KOPT-K1 (cell line): ENCODE results near the gene GCK.

ENCODE experiments used
- H3K27ac ChIP-seq: fragments of 200-600 bp; sonication (generic); 2 replicates; pipeline ENCODE4 v1.5.1; 2016; ENCODE audit warnings: antibody characterized with exemption, mild to moderate bottlenecking, low read depth, low read length; ENCODE audit not compliant: poor library complexity, severe bottlenecking
- H3K36me3 ChIP-seq: fragments of 200-600 bp; sonication (generic); 2 replicates; pipeline ENCODE4 v1.5.1; 2017; ENCODE audit warnings: antibody characterized with exemption, mild to moderate bottlenecking, low read length, moderate library complexity; ENCODE audit not compliant: insufficient read depth
- H3K9me3 ChIP-seq: fragments of 200-600 bp; sonication (generic); 2 replicates; pipeline ENCODE4 v1.5.1; 2017; ENCODE audit warnings: antibody characterized with exemption, low read length, mild to moderate bottlenecking; ENCODE audit not compliant: insufficient read depth, poor library complexity, severe bottlenecking

Gene GCK

DNA sequence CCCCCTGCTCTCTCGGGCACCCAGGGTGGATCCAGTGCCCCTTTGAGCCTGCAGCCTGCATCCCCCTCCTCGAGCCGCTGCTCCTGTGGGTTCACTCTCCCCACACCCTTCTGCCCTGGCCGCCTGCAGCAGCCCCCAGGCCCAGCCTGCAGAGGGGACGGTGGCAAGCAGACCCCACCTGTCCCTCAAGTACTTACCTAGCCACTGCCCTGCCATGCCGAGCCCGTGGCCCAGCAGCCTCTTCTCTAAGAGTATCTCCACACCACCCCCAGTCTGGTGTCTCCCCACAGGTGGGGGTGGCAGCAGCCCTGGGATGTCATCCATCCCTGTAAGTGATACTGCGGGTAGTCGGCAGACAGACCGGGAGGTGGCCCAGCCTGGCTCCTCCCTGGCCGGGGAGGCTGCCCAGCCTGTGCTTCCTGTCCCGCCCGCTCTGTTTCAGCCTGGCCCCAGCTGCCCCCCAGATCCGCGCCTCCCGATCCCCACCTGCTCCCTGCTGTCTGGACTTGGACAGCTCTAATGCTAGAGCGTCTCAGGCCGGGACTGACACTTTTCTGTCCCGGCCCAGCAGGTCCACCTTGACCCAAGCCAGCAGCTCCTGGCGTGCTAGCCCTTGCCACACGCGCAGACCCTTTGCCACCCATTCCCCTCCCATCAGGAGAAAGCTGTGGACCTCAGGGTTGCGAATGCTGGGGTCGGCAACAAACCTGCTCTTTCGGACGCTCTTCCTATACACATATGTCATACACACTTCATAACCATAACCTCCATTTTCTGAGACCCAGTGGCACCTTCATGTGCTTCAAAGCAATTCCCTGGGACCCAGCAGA is 36.5 kb upstream of the GCK start:
- Histone ChIP-seq H3K9me3 (no peaks in the 10 kb centered on the region), H3K36me3 (no peaks in the 10 kb centered on the region), H3K27ac (no peak overlapping the region)

DNA sequence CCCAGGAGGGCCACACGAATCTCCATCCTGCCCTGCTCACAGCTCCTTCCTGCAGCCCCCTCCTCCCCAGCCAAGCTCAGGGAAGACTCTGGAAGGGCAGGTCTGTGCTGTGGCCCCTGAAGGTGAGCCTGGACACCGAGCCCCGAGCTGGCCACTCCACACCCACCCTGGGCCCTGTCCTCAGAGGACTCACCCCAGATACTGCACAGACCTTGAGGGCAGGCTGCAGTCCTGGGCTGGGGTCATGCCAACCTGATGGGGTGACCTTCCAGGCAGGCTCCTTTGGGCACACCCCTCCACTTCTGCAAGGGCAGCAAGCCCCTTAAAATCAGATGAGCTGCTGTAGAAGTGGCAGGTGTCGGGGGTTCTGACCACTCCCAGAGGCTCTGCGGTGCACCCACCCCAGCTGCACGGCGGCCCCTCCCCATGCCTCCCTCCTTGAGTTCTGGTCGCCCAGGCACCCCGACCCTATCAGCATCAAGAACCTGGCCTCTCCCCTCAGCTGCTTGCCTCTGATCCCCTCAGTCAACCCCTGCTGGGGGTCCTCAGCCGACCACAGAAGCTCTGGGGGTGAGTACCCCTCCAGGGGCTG is 35.8 kb upstream of the GCK start:
- no peaks in the 10 kb centered on the region for H3K36me3 ChIP-seq
- H3K27ac ChIP-seq: no peak overlapping the region
- H3K9me3 ChIP-seq: no peaks in the 10 kb centered on the region

DNA sequence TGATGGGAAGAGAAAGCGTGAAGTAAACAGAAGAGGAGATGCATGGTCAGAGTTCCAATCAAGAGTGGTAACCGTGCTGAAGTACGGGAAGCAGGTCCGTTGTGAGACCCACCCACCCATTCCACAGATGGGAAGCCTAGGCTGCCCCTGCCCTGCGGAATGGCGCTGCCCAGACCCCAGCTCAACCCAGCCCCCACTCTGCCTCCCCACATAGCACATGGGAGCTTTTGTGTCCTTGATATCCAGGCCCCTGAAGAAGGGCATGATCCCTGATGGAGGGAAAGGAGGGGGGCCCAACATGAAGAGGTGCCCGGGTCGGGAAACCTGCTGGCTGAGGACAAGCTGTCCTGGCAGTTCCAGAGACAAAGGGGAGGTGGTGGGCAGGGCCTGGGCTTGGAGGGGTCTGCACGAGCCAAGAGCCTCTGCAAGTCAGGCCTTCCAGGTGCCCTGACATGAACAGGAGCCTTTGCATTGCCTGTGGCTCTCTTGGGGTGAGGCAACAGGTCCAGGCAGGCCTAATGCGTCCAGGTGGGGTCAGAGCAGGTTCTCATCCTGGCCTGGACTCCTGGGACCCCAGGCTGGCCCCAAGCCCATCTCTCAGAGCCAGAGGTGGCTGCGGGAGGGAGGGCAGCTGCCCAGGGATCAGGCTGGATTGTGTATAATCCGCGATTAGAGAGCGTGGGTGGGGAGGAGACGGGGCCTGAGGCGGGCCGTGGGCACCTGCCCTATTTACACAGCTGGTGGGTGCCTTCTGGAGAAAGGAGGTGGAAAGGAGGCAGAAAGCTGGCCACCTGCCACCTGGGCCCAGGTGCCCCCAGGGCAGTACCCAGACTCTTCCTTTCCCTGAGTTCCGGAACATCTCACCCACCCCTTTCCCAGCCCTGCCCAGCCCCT is 35.1 kb upstream of the GCK start:
- Histone ChIP-seq H3K9me3 (no peaks in the 10 kb centered on the region), H3K27ac (no peak overlapping the region), H3K36me3 (no peaks in the 10 kb centered on the region)

DNA sequence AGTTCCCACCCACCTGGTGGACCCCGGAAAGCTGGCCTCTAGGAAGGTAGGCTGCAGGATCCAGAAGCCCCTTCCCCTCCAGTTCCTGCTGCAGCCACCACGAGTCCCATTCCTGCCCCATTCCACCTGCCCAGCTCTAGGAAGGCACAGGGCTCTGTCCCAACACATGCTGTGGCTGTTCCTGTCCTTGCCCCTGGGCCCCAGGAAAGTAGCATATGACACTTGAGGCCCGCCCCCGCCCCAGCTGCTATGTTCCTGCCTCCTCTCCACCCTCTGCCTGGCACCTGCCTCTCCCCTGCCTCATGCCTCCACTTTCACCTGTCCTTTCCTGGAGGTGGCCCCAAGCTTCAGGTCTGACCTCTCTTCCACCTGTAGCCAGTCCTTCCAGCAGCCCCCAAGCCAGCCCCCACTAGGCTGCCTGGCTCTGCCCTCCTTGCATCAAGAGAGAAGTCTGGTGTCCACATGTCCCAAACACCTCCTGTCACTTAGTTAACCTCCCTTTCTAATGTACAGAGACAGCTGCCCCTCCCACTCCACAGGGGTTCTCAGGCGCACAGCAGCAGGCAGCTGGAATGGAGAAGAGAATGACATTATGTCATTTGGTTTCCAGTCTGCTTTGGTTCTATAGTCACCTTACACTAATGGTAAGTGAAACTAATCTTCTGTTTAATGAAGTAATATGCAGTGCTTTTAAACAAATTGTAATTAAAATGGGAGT is 34.3 kb upstream of the GCK start:
- H3K36me3 ChIP-seq: no peaks in the 10 kb centered on the region
- H3K27ac ChIP-seq: no peak overlapping the region
- no peaks in the 10 kb centered on the region for H3K9me3 ChIP-seq

DNA sequence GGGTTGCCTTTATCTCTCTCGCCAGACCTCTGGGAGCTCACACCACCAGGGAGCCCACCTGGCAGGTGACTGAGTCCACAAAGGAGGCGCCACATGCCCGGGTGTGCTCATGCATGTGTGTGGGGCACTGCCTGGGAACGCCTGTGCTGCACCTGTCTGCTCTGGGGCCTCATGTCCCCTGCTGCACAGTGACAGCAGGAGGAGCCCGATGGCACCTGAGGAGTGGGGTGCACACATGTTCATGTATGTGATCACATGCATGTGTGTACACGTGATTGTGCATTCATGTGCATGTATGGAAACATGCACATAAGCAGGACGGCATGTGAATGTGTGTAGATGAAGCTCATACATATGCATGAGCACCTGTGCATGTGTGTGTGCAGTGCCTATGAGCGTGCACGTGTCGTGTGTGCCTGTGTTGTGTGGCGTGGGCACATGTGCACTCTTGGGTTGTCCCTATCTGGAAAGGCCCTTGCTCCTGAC is 33.6 kb upstream of the GCK start:
- H3K27ac ChIP-seq: no peak overlapping the region
- H3K36me3 ChIP-seq: no peaks in the 10 kb centered on the region
- no peaks in the 10 kb centered on the region for H3K9me3 ChIP-seq

DNA sequence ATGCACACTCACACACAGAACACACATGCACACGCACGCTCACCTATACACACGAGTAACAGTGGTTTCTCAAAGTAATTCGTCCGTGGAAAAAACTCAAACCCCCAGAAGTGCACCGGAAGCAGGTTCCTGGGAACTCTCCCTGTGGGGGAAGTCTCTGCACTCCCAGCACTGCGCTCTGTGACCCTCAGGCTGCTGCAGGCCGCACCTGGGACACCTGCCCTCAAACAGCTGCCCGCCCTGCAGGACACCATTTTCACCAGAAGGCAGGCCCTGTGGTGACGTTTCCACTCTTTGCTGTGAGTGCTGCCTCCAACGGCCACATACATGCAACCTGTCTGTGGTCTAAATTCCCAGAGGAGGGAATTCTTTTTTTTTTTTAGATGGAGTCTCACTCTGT is 32.8 kb upstream of the GCK start:
- Histone ChIP-seq H3K36me3 (no peaks in the 10 kb centered on the region), H3K9me3 (no peaks in the 10 kb centered on the region), H3K27ac (no peak overlapping the region)

DNA sequence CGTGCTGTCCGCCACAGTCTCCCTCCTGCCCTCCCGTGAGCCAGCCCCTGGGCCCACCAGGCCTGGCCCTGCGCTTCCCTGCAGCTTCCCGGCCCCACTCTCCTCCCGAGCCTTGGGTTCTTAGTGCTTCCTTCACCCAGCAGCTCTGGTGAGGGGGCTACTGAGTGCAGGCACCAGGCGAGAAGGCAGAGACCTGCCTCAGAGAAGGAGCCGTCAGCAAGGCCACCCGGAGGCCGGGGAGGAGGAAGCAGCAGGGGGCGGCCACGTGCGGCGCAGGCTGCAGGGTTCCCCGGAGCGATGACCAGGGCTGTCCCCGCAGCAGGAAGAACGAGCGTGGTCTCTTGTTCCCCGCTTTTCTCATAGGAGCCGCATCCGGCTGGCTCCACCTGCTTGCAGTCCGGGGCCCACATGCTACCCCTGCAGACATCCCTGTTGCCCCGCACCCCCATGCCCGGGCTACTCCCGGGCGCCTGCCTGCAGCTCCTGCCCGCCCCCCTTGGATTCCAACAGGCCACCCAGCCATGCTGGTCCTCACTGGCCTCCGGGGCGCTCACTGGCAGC is 32.1 kb upstream of the GCK start:
- no peak overlapping the region for H3K27ac ChIP-seq
- H3K36me3 ChIP-seq: no peaks in the 10 kb centered on the region
- H3K9me3 ChIP-seq: no peaks in the 10 kb centered on the region

DNA sequence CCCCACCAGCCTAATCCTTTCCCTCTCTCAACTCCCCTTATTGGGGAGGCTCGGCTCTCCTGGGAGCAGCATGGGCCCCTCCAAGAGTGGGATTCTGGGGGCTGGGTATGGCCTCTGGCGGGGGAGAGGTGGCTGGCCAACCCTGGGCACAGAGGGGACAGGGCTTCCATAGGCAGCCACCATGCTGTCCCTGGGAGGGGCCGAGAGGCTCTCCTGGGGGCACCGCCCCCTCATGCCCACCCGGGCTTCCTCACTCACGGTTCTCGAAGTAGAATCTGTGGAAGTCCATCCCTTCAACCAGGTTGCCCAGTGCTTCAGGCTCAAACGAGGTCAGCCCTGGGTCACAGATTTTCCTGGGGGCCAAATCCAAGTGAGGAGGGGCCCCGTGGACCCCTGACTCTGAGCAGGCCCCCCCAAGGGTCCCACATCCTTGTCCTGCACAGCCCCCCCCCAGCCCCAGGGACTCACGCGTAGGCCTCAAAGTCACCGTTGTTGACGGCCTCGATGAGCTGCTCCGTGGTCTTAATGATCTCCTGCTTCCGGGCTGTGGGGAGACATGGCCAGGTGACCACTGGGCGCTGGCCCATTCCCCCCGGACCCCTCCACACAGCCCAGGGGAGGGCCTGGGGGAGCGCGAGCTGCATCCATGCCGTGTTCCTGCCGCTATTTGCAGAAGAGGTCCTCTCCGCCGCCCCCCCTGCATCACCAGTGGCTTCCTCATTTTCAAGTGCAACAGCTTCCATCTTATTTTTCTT is 31.3 kb upstream of the GCK start:
- H3K27ac ChIP-seq: no peak overlapping the region
- no peaks in the 10 kb centered on the region; the same call in 1 of the 2 replicates for H3K36me3 ChIP-seq
- H3K9me3 ChIP-seq: no peaks in the 10 kb centered on the region

DNA sequence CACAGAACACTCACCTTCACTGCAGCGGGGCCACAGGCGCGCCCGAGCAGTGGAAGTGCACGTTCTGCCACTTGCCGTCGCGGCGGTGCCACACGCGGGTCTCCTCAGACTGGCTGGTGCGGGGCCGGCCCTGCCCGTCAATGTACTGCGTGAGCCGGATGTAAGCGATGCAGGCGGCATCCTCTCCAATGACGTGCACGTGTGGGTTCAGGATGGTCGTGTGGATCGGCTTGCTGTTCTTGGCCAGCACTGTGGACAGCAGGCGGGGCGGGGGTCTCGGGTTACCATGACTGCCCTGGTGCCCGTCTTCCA is 30.8 kb upstream of the GCK start:
- no peak overlapping the region for H3K27ac ChIP-seq
- H3K9me3 ChIP-seq: no peaks in the 10 kb centered on the region
- H3K36me3 ChIP-seq: peaks cover under 1% of the 10 kb centered on the region; the same call in 1 of the 2 replicates

DNA sequence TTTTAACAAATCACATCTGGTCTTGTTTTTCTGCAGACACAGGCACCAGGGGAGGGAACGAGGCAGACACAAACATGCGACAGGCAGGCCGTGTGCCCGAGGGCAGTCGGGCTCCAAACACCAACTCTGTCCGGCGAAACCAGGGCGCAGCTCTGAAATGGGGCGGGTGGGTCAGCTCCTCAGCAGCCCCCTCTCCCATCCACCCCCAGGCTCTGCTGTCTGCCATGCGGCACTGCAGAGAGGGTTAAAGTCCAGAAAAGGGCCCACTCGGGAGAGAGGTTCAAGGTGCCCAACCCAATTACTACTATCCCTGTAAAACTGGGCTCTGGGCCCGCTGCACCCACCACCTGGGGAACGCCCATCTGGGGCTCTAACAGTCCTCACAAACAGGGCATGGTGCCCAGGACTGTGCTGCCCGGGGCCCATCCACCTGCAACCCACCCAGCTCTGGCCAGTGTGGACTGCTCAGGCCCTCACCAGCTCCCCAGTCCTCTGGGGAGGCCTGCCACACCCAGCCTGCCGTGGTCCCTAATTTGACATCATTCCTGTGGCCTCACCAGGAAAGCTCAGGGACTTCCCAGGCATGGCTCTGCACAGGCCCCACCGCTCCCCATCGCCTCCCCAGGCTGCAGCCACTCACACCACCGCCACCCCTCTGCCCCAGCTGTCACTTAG is 30.3 kb upstream of the GCK start:
- no peak overlapping the region for H3K27ac ChIP-seq
- H3K9me3 ChIP-seq: no peaks in the 10 kb centered on the region

DNA sequence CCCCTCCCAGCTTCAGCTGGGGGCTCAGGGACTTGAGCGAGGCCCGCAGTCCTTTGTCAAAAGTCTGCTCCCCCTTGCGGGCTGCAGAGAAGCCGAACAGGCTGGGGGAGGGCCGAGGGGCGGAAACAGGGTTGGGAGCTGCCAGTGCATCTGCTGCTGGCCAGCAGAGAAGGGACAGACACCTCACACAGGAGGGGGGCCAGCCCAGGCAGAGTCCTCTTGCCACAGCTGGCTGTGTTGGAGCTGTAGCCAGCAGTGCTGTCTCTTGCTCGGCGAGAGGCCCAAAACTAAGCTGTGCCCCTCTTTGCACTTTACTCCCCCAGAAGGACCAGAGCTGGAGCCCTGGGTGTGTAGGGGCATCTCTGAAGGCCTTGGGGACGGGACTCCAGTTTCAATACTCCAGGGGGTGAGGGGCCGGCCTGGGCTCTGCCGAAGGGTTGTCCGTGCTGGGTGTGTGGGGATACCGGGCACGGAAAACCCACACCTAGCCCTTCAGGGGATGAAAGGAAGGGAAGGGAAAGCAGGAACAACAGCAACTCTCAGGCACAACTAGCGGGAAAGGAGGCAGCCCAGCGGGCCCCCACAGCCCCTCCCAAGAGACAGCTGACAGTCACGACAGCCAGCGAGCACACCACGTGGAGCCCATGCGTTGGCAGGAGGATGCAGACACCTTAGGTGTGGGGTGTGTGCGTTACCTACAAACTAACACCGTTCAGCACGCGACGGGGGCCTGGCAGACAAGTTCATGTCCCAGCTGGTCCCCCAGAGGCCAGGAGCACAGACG is 29.4 kb upstream of the GCK start:
- H3K27ac ChIP-seq: no peak overlapping the region
- no peaks in the 10 kb centered on the region for H3K9me3 ChIP-seq
- H3K36me3 ChIP-seq: peaks cover 14% of the 10 kb centered on the region; the same call in 1 of the 2 replicates

More for the DNA sequence above, 30.3 kb upstream of the GCK start:
- H3K36me3 ChIP-seq: peaks cover 5% of the 10 kb centered on the region; the same call in 1 of the 2 replicates

DNA sequence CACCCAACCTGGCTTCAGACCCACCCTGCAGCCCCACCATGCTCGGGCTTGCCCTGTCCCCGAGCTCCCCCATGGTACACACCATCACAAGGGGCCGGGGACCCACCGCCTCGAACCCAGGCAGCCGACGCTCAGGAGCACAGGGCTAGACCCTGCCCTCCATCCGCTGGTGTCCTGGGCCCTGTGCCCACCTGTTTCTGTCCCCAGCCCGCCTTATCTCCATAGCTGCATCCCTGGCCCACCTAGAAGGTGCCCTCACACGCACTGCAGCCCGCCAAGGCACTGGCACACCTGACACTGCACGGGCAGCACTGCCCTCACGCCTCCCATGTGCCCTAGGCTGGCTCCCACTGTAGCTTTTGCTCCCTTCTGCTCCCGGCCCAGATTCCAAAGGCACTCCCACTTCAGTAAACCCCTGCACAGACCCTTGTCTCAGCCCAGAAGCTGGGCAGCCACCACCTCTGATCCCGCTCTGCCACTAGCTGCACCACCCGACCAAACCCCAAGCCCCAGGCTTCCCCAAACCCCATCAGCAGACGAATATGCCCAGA is 28.7 kb upstream of the GCK start:
- peaks cover 21% of the 10 kb centered on the region for H3K36me3 ChIP-seq
- H3K27ac ChIP-seq: no peak overlapping the region

More for the DNA sequence above, 28.7 kb upstream of the GCK start:
- H3K9me3 ChIP-seq: no peaks in the 10 kb centered on the region
